Fibroblast of pulmonary artery (primary cell): Measurements from ENCODE around the gene CIRBP.

Source experiments
- DNase-seq: peaks from one replicate; pipeline ENCODE4 v3.0.0-alpha.2; 2010; ENCODE audit warnings: low read depth
- H3K4me3 ChIP-seq: replicated peaks from 2 replicates; pipeline ENCODE4 v1.5.1; 2011; ENCODE audit warnings: low read depth, mild to moderate bottlenecking, control low read depth, low read length, moderate library complexity
- CTCF ChIP-seq: IDR thresholded peaks from 2 replicates; pipeline ENCODE4 v1.5.1; 2011; ENCODE audit warnings: mild to moderate bottlenecking, control low read depth, low read length, inconsistent platforms; ENCODE audit errors: missing control alignments

The CIRBP gene

GRCh38 chr19:1264801-1265614 lies 4.1 kb upstream of the CIRBP start:
- H3K4me3 ChIP-seq: no peak overlapping the region
- peak; percentile 85 for DNase-seq
- no peak for TF ChIP-seq CTCF

- DNase-seq: peak; percentile 66
- no peak for TF ChIP-seq CTCF
- H3K4me3 ChIP-seq: peak overlapping the region; percentile 49
Observed at GRCh38 chr19:1265615-1266128, 3.5 kb upstream of the CIRBP start.

- TF ChIP-seq CTCF: no peak
- peak overlapping the region; percentile 49 for H3K4me3 ChIP-seq
- peak; percentile 84 for DNase-seq
Observed at GRCh38 chr19:1266129-1266915, 2.8 kb upstream of the CIRBP start.

- H3K4me3 ChIP-seq: peak overlapping the region; percentile 49
- peak; percentile 58 for DNase-seq
- peak; percentile 55 for TF ChIP-seq CTCF
Observed at GRCh38 chr19:1266916-1267476, 2.1 kb upstream of the CIRBP start.

- TF ChIP-seq CTCF: no peak
- no peak for DNase-seq
Observed at GRCh38 chr19:1267477-1268225, 1.5 kb upstream of the CIRBP start.

More at GRCh38 chr19:1267477-1268225, 1.5 kb upstream of the CIRBP start:
- no peak overlapping the region for H3K4me3 ChIP-seq
